ENCODE results near the gene SOHLH2. TPM values are rescaled to one million over a fixed set of nuclear protein-coding genes. Genes with fewer than 3 reads are reported as not detected.

Gene SOHLH2
- polyA plus RNA-seq, 1 donor from 2014 or later, result 4.5 TPM

- Histone ChIP-seq H3K79me2 (replicated peaks; ENCODE audit: insufficient read depth, low read length) (no peaks in the 10 kb centered on the region), H4K20me1 (ENCODE audit: insufficient read depth) (no peaks in the 10 kb centered on the region), H3K9ac (ENCODE audit: low read length) (no peak overlapping the region), H3K27me3 (ENCODE audit: insufficient read depth, low read depth, low read length) (no peaks in the 10 kb centered on the region), H3K9me2 (ENCODE audit: insufficient read depth, low read length) (no peaks in the 10 kb centered on the region), H3K36me3 (ENCODE audit: insufficient read depth, low read length) (no peaks in the 10 kb centered on the region), H3K9me3 (ENCODE audit: low read length) (no peaks in the 10 kb centered on the region), H3K4me2 (ENCODE audit: low read length) (no peak overlapping the region), H3K27ac (ENCODE audit: low read length) (no peak overlapping the region), H3F3A (ENCODE audit: insufficient read depth, low read length, poor library complexity, severe bottlenecking) (no peaks in the 10 kb centered on the region), H3K4me3 (ENCODE audit: low read length) (no peak overlapping the region), H2AFZ (ENCODE audit: low read depth, low read length) (no peak overlapping the region)
- TF ChIP-seq REST (IDR thresholded peaks at IDR 0.05; ENCODE audit: borderline replicate concordance) (no peak), POLR2AphosphoS5 (IDR thresholded peaks at IDR 0.05) (no peak), SMC3 (conservative IDR thresholded peaks at IDR 0.05; ENCODE audit: poor library complexity) (no peak), TAF1 (IDR thresholded peaks at IDR 0.05; ENCODE audit: low read depth) (no peak), MXI1 (conservative IDR thresholded peaks at IDR 0.05; ENCODE audit: poor library complexity, severe bottlenecking) (no peak), EZH2 (IDR thresholded peaks at IDR 0.05; ENCODE audit: borderline replicate concordance, insufficient read depth, low read length, poor library complexity, severe bottlenecking) (no peak), RAD21 (conservative IDR thresholded peaks at IDR 0.05) (no peak), EP300 (conservative IDR thresholded peaks at IDR 0.05; ENCODE audit: poor library complexity, severe bottlenecking) (no peak)
- TF ChIP-seq, protein P1, sequence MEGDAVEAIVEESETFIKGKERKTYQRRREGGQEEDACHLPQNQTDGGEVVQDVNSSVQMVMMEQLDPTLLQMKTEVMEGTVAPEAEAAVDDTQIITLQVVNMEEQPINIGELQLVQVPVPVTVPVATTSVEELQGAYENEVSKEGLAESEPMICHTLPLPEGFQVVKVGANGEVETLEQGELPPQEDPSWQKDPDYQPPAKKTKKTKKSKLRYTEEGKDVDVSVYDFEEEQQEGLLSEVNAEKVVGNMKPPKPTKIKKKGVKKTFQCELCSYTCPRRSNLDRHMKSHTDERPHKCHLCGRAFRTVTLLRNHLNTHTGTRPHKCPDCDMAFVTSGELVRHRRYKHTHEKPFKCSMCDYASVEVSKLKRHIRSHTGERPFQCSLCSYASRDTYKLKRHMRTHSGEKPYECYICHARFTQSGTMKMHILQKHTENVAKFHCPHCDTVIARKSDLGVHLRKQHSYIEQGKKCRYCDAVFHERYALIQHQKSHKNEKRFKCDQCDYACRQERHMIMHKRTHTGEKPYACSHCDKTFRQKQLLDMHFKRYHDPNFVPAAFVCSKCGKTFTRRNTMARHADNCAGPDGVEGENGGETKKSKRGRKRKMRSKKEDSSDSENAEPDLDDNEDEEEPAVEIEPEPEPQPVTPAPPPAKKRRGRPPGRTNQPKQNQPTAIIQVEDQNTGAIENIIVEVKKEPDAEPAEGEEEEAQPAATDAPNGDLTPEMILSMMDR (IDR thresholded peaks at IDR 0.05; ENCODE audit: poor library complexity, severe bottlenecking), result no peak
Observed at GRCh38 chr13:36157480-36157879, 56.9 kb downstream of the SOHLH2 start.

- H3K4me2 ChIP-seq (ENCODE audit: low read length), result no peak overlapping the region
- peak overlapping the region; percentile 46 for H3K4me3 ChIP-seq (ENCODE audit: low read length)
- no peaks in the 10 kb centered on the region for H3K9me3 ChIP-seq (ENCODE audit: low read length)
- H3K9me2 ChIP-seq (ENCODE audit: insufficient read depth, low read length), result no peaks in the 10 kb centered on the region
- TF ChIP-seq SMC3 (conservative IDR thresholded peaks at IDR 0.05; ENCODE audit: poor library complexity) (no peak), EZH2 (IDR thresholded peaks at IDR 0.05; ENCODE audit: borderline replicate concordance, insufficient read depth, low read length, poor library complexity, severe bottlenecking) (no peak), TAF1 (IDR thresholded peaks at IDR 0.05; ENCODE audit: low read depth) (no peak), POLR2AphosphoS5 (IDR thresholded peaks at IDR 0.05) (no peak), MXI1 (conservative IDR thresholded peaks at IDR 0.05; ENCODE audit: poor library complexity, severe bottlenecking) (no peak), REST (IDR thresholded peaks at IDR 0.05; ENCODE audit: borderline replicate concordance) (no peak), EP300 (conservative IDR thresholded peaks at IDR 0.05; ENCODE audit: poor library complexity, severe bottlenecking) (no peak), RAD21 (conservative IDR thresholded peaks at IDR 0.05) (no peak)
- TF ChIP-seq, protein P1 (IDR thresholded peaks at IDR 0.05; ENCODE audit: poor library complexity, severe bottlenecking), result no peak
- H3F3A ChIP-seq (ENCODE audit: insufficient read depth, low read length, poor library complexity, severe bottlenecking), result no peaks in the 10 kb centered on the region
- no peaks in the 10 kb centered on the region for H4K20me1 ChIP-seq (ENCODE audit: insufficient read depth)
- no peak overlapping the region for H3K9ac ChIP-seq (ENCODE audit: low read length)
- H2AFZ ChIP-seq (ENCODE audit: low read depth, low read length), result no peak overlapping the region
- no peaks in the 10 kb centered on the region for H3K27me3 ChIP-seq (ENCODE audit: insufficient read depth, low read depth, low read length)
- no peaks in the 10 kb centered on the region for H3K79me2 ChIP-seq (replicated peaks; ENCODE audit: insufficient read depth, low read length)
- no peaks in the 10 kb centered on the region for H3K36me3 ChIP-seq (ENCODE audit: insufficient read depth, low read length)
- no peak overlapping the region for H3K27ac ChIP-seq (ENCODE audit: low read length)
Observed at GRCh38 chr13:36154567-36155291, 59.6 kb downstream of the SOHLH2 start.
